Mucosa of rectum (tissue), 2 donors: ENCODE measurements around the gene AGPAT2.

ENCODE experiments used
- H3K27ac ChIP-seq, 2 donors: one replicate each; pipeline ENCODE4 v1.7.0; 2013; ENCODE audit warnings: inconsistent platforms in 2 of 2, low read depth in 2 of 2, low read length in 2 of 2
- H3K27me3 ChIP-seq, 2 donors: one replicate each; pipeline ENCODE4 v1.7.0; 2013; ENCODE audit warnings: low read length in 2 of 2; ENCODE audit not compliant: control insufficient read depth in 2 of 2, insufficient read depth in 2 of 2
- H3K36me3 ChIP-seq, 2 donors: one replicate each; pipeline ENCODE4 v1.7.0; 2013; ENCODE audit warnings: low read length in 2 of 2; ENCODE audit not compliant: control insufficient read depth in 2 of 2, insufficient read depth in 2 of 2
- H3K4me1 ChIP-seq, 2 donors: one replicate each; pipeline ENCODE4 v1.7.0; 2013; ENCODE audit warnings: low read length in 2 of 2, mild to moderate bottlenecking in 1 of 2; ENCODE audit not compliant: control insufficient read depth in 2 of 2, insufficient read depth in 2 of 2
- H3K4me3 ChIP-seq, 2 donors: one replicate each; pipeline ENCODE4 v1.7.0; 2013; ENCODE audit warnings: low read length in 2 of 2
- H3K9ac ChIP-seq, 2 donors: one replicate each; pipeline ENCODE4 v1.7.0; 2013; ENCODE audit warnings: low read length in 2 of 2, low read depth in 1 of 2, mild to moderate bottlenecking in 1 of 2
- H3K9me3 ChIP-seq, 2 donors: one replicate each; pipeline ENCODE4 v1.7.0; 2013; ENCODE audit warnings: low read length in 2 of 2; ENCODE audit not compliant: control insufficient read depth in 2 of 2
- donor health status: healthy.
- donor health status: Normal muscosa, but diverticular disease.

The AGPAT2 gene

DNA sequence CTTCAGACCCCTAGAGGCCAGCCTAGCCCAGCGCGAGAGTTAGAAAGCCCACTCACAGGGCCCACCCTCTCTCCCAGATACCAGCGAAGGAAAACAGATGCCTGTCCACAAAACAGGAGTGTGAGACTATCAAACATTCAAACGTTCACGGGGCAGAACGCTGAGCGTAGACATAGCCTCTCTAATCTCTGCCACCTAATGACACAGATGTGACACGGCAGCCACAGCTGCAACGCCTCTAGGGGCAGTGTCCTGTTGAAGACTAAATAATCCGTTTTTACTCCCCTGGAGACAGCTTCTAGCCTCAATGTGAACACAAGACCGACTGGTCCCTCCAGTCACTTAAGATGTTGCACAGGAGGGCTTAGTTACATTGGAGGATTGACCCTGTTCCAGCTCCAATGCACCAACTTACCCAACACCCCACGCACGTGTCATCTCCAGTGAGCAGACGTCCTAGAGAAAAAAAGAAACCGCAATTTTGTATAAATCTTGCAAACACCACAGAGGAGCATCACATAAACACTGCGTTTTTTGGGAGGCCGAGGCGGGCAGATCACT is 39.5 kb upstream of the AGPAT2 start:
- H3K27ac ChIP-seq: no peak overlapping the region
- H3K27me3 ChIP-seq: no peaks in the 10 kb centered on the region
- H3K4me3 ChIP-seq: peak overlapping the region; percentile 67 to 96
- H3K4me1 ChIP-seq: peaks cover 28% of the 10 kb centered on the region in 2 donors
- H3K9ac ChIP-seq: peak overlapping the region; percentile 67 to 88
- no peaks in the 10 kb centered on the region for H3K9me3 ChIP-seq
- peaks cover 33 to 36% of the 10 kb centered on the region in 2 donors for H3K36me3 ChIP-seq

DNA sequence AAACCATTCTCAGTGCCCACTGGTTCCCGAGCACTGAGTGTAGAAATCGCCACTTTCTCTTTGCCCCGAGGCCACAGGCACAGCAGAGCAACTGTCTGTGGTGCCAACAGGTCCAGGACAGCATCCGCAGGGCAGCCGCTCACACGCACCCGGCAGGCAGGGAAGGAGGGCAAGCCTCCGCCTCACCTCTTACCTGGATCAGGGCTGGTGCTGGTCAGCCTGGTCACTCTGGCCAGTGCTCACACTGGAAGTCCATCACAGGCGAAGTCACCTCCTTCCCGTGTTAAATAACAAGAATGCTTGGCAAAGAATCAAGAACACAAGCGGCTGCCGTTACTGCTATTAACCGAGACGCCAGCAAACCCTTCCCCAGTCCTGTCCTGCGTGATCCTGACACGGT is 38.9 kb upstream of the AGPAT2 start:
- H3K9ac ChIP-seq: no peak overlapping the region
- H3K4me1 ChIP-seq: peaks cover 28% of the 10 kb centered on the region in 2 donors
- no peak overlapping the region for H3K27ac ChIP-seq
- H3K9me3 ChIP-seq: no peaks in the 10 kb centered on the region
- H3K36me3 ChIP-seq: peaks cover 33 to 38% of the 10 kb centered on the region in 2 donors
- H3K27me3 ChIP-seq: no peaks in the 10 kb centered on the region
- peak overlapping the region; percentile 67 to 96 for H3K4me3 ChIP-seq

DNA sequence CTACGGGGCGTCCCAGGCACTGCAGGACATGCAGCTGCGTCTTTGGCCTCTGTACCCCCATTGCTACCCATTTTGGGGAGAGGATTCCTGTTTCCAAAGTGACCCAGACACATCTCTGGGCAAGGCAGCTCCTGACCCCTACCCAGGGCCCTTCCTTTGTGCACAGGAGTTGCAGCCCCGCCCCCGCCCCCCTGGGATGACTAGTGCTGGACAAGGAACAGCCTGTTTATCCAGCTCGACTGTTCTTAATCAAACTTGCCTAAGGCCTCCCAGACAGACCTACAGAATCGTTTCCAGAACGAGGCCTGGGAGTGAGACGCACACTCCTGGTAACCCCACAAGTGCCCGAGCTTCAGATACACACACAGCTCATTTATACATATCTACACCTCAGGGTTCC is 38.4 kb upstream of the AGPAT2 start:
- Histone ChIP-seq H3K4me1 (peaks cover 28% of the 10 kb centered on the region in 2 donors), H3K27ac (no peak overlapping the region), H3K27me3 (no peaks in the 10 kb centered on the region), H3K9me3 (no peaks in the 10 kb centered on the region), H3K9ac (no peak overlapping the region), H3K4me3 (peak overlapping the region in 1 of 2 donors; percentile 96), H3K36me3 (peaks cover 33 to 38% of the 10 kb centered on the region in 2 donors)

DNA sequence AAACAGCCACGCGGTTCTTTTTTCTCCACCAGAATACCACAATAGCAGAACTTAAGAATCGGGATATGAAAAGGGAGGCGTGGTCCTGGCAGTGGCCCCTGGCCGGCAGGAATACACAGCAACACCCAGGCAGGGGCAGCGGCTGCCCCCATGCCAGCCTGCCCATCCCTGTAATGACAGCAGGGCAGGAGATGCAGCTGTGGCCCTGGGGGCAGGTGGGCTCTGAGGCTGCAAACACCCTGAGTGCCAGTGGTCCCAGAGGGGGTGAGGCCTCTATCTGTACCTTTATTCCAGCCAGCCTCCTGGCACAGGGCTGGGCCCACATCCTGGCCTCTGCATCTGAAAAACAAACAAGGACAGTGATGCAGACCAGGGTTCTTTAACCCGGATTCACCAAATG is 37.5 kb upstream of the AGPAT2 start:
- Histone ChIP-seq H3K36me3 (peaks cover 33 to 38% of the 10 kb centered on the region in 2 donors), H3K27me3 (peaks cover 0 to 5% of the 10 kb centered on the region in 2 donors), H3K4me1 (peaks cover 28% of the 10 kb centered on the region in 2 donors), H3K27ac (no peak overlapping the region), H3K9me3 (no peaks in the 10 kb centered on the region), H3K4me3 (no peak overlapping the region), H3K9ac (no peak overlapping the region)

DNA sequence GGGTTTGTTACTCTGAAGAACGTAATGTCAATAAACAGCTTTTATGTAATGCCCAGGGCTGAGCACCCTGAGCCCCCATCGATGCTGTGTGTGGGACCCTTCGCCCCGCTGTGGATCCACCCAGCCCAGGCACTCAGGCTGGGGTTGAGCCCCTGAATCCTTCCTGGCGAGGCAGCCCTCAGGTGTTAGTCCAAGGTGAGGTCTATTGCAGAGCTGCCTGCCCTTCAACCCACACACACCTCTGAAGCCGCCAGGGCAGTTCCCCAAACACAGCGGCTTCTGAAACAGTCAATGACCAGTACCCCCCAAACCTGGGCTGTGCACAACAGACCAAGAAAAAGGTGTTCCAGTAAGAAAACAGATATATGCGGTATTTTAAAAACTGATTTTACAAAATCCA is 36.7 kb upstream of the AGPAT2 start:
- H3K9ac ChIP-seq: no peak overlapping the region
- H3K36me3 ChIP-seq: peaks cover 33 to 38% of the 10 kb centered on the region in 2 donors
- no peak overlapping the region for H3K27ac ChIP-seq
- peaks cover 0 to 5% of the 10 kb centered on the region in 2 donors for H3K27me3 ChIP-seq
- H3K4me3 ChIP-seq: no peak overlapping the region
- peaks cover 28 to 30% of the 10 kb centered on the region in 2 donors for H3K4me1 ChIP-seq
- H3K9me3 ChIP-seq: no peaks in the 10 kb centered on the region

DNA sequence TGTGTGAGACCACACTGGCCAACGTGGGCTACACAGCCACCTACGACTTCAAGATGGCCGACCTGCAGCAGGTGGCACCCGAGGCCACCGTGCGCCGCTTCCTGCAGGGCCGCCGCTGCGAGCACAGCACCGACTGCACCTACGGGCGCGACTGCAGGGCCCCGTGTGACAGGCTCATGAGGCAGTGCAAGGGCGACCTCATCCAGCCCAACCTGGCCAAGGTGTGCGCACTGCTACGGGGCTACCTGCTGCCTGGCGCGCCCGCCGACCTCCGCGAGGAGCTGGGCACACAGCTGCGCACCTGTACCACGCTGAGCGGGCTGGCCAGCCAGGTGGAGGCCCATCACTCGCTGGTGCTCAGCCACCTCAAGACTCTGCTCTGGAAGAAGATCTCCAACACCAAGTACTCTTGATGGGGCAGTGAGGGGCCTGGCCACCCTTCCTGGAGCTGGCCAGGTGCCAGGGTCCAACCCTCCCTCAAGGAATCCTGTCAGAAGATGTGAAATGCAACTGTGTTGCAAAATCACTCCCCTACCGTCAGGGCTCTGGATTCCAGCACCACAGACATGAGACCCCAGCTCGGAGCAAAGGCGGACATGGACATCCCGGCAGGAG is 36.2 kb upstream of the AGPAT2 start:
- H3K36me3 ChIP-seq: peaks cover 33 to 38% of the 10 kb centered on the region in 2 donors
- no peaks in the 10 kb centered on the region for H3K9me3 ChIP-seq
- peaks cover 23 to 25% of the 10 kb centered on the region in 2 donors for H3K4me1 ChIP-seq
- peaks cover 2 to 9% of the 10 kb centered on the region in 2 donors for H3K27me3 ChIP-seq
- no peak overlapping the region for H3K27ac ChIP-seq
- no peak overlapping the region for H3K9ac ChIP-seq
- no peak overlapping the region for H3K4me3 ChIP-seq

DNA sequence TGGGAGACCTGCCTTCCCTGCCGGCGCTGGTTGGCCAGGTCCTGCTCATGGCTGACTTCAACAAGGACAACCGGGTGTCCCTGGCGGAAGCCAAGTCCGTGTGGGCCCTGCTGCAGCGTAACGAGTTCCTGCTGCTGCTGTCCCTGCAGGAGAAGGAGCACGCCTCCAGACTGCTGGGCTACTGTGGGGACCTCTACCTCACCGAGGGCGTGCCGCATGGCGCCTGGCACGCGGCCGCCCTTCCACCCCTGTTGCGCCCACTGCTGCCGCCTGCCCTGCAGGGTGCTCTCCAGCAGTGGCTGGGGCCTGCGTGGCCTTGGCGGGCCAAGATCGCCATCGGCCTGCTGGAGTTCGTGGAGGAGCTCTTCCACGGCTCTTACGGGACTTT is 35.7 kb upstream of the AGPAT2 start:
- Histone ChIP-seq H3K9ac (no peak overlapping the region), H3K9me3 (no peaks in the 10 kb centered on the region), H3K36me3 (peaks cover 33 to 38% of the 10 kb centered on the region in 2 donors), H3K27me3 (peaks cover 5 to 12% of the 10 kb centered on the region in 2 donors), H3K4me3 (no peak overlapping the region), H3K4me1 (peaks cover 20 to 23% of the 10 kb centered on the region in 2 donors), H3K27ac (no peak overlapping the region)

DNA sequence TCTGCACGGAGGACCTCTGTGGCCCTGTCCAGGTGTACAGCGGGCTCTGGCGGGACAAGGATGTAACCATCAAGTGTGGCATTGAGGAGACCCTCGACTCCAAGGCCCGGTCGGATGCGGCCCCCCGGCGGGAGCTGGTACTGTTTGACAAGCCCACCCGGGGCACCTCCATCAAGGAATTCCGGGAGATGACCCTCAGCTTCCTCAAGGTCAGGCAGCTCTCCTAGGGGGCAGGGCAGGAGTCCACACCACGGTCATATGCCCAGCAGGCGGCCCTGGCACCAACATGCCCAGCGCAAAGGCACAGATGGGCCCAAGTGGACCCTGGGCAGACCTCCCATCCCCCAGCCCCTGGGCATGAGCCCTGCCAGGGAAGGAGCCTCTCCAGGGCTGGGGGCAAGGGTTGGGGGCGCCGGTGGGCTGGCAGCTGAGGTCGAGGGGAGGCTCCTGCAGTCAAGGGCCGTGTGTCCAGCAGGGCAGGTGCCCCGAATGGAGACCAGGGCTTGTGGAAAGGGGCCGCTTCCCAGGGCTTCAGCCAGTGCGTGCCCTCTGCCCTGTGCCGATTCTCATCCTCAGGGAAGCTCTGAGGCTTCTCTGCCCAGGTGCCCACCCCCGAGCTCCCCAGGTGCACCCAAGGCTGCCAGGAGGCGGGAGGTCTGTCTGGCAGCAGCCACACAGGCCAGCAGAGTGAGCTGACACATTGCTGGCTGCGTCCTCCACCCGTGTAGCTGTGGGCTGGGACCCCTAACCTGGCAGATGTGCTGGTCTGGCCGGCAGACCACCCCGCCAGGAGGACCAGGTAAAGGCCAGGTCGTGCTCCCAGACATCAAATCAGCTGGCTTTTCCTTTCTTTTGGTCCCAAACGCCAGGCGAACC is 35.1 kb upstream of the AGPAT2 start:
- peaks cover 33 to 38% of the 10 kb centered on the region in 2 donors for H3K36me3 ChIP-seq
- no peak overlapping the region for H3K27ac ChIP-seq
- peaks cover 18 to 19% of the 10 kb centered on the region in 2 donors for H3K4me1 ChIP-seq

DNA sequence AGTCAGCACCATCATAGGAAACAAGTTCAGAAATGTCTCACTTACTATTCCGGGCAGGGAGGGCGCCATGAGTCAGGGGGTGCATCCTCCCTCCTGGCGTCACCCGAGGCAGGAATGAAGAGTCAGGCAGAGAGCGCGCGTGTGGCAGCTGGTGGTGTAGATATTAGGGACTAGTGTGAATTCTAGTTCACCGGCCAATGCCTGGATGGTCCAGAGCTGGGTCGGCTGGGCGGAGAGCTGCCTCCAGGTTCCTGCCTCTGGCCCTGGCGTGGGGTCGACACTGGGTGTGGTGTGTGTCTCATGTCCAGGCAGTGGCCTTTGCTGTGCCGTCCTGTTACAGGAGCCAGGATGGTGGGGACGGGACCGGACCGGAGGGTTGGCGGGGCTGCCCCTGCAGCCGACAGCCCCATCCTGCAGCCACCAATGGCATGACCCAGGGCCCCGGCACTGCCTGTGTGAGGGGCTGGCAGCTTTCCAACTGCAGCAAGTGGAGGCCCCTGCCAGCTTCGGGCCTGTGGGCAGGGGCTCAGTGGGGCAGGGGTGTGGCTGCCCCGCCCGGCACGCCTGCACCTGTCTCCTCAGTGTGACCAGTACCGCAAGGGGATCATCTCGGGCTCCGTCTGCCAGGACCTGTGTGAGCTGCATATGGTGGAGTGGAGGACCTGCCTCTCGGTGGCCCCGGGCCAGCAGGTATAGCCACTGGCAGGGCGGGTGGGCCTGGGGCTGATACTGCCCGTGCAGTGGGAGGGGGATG is 34.3 kb upstream of the AGPAT2 start:
- Histone ChIP-seq H3K4me1 (peaks cover 11 to 13% of the 10 kb centered on the region in 2 donors), H3K27ac (no peak overlapping the region)

More for the DNA sequence above, 35.1 kb upstream of the AGPAT2 start:
- Histone ChIP-seq H3K9me3 (no peaks in the 10 kb centered on the region), H3K27me3 (peaks cover 5 to 12% of the 10 kb centered on the region in 2 donors), H3K9ac (no peak overlapping the region), H3K4me3 (no peak overlapping the region)

More for the DNA sequence above, 34.3 kb upstream of the AGPAT2 start:
- Histone ChIP-seq H3K9me3 (no peaks in the 10 kb centered on the region), H3K27me3 (peaks cover 5 to 12% of the 10 kb centered on the region in 2 donors), H3K36me3 (peaks cover 33 to 36% of the 10 kb centered on the region in 2 donors), H3K9ac (no peak overlapping the region), H3K4me3 (no peak overlapping the region)
